Epithelial cell of esophagus (primary cell): ENCODE data around the gene PODXL2.
A peak's percentile ranks its signal among the peaks of the same experiment; 100 is the strongest.

Experiments
- DNase-seq: peaks from one replicate; pipeline ENCODE4 v3.0.0; 2010; ENCODE audit warnings: low read depth
- H3K4me3 ChIP-seq: 2 replicates; pipeline ENCODE4 v1.5.1; 2011; ENCODE audit warnings: mild to moderate bottlenecking, low read length, control low read depth
- TF ChIP-seq, protein P1 (sequence below): IDR thresholded peaks from 2 replicates; pipeline ENCODE4 v1.5.1; 2011; ENCODE audit warnings: low read depth, mild to moderate bottlenecking, low read length, control low read depth, inconsistent platforms; ENCODE audit not compliant: insufficient read depth; ENCODE audit errors: missing control alignments

PODXL2 gene

DNA sequence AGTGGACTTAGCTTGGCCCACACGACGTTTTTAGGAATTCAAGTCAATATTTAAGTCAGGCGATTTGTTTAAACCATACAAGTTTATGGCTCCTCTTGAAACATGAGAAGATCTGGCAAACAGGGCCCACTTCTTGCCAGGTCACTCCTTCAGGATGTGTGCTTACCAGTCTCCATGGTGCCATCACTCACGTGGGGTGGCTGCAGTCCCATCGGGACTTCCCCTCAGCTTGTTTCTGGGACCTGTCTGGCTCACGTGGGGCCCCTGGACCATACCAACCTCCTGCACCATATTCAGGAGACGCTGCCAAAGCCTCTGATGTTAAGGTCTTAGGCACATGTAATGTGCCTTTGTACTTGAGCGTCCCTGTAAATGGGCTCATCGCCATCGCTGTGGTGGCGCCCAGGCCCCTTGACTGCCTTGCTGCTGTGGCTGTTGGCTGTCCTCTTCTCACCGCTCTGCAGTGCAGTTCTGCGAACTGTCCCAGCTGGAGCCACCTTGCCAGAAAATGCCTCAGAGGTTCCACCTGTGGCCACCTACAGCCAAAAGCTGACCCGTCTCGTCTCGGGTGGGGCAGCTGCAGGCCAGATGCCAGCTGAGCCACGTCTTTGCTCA is 21.9 kb upstream of the PODXL2 start:
- TF ChIP-seq, protein P1, sequence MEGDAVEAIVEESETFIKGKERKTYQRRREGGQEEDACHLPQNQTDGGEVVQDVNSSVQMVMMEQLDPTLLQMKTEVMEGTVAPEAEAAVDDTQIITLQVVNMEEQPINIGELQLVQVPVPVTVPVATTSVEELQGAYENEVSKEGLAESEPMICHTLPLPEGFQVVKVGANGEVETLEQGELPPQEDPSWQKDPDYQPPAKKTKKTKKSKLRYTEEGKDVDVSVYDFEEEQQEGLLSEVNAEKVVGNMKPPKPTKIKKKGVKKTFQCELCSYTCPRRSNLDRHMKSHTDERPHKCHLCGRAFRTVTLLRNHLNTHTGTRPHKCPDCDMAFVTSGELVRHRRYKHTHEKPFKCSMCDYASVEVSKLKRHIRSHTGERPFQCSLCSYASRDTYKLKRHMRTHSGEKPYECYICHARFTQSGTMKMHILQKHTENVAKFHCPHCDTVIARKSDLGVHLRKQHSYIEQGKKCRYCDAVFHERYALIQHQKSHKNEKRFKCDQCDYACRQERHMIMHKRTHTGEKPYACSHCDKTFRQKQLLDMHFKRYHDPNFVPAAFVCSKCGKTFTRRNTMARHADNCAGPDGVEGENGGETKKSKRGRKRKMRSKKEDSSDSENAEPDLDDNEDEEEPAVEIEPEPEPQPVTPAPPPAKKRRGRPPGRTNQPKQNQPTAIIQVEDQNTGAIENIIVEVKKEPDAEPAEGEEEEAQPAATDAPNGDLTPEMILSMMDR: no peak
- DNase-seq: no peak
- no peak overlapping the region for H3K4me3 ChIP-seq

DNA sequence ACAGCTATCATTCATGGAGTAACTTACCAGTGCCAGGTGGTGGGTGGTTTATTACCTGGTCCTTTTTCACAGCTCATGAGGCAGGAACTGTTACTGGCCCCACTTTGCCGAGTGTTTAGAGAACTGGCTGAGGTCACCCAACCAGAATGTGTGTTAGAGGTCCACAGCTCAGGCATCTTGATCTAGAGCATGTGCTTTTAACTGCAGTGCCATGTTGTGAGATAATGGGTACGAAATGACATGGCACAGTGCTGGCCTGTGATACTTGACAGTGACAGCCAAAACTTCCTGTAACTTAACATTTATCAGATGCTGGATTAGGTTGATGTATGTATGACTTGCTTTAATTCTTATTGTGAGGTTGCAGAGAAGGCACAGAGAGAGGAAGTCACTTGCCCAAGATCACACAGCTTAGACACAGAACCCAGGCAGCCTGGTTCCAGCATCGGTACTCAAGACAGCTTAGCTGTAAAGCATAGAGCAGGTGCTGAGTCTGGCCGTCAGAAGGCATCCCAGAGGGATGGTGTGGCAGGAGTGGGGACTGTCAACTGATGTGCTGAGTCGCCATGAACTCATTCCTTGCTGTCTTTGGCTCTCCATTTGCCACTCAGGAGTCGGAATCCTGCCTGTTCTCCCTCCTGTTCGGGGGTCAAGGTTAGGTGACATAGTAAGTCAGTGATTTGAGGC is 21.2 kb upstream of the PODXL2 start:
- DNase-seq: no peak
- no peak overlapping the region for H3K4me3 ChIP-seq
- TF ChIP-seq, protein P1: no peak

DNA sequence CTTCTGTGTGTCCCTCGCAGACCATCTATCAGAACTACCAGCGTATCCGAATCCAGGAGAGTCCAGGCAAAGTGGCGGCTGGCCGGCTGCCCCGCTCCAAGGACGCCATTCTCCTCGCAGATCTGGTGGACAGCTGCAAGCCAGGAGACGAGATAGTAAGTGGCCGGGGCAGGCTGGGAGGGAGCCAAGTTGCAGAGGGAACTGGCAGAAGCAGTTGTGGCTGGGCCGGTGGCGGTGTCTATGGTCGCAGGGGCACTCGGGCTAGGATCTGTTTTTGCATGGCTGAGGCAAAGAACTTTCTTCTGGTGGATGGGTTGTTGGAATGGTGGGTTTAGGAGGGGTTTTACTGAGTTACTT is 20.6 kb upstream of the PODXL2 start:
- TF ChIP-seq, protein P1: no peak
- DNase-seq: no peak
- no peak overlapping the region for H3K4me3 ChIP-seq

DNA sequence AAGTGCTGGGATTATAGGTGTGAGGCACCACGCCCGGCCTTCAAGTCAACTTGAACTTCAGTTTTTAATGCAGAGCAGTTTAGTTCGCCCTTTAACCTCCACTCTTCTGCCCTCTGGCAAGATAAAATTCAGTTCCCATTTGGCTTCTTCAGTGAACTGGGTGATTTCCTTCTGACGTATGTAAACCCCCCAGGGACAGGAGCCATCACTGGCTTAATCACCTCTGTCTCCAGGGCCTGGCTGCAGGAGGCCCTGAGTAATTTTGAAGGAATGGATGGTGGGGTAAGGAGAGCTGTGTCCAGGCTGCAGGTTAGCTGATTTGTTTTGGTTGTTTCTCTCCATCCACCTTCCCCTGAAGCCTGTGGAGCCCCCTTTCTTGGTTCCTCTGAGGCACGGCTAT is 18.9 kb upstream of the PODXL2 start:
- TF ChIP-seq, protein P1: no peak
- peak; percentile 27 for DNase-seq
- no peak overlapping the region for H3K4me3 ChIP-seq

DNA sequence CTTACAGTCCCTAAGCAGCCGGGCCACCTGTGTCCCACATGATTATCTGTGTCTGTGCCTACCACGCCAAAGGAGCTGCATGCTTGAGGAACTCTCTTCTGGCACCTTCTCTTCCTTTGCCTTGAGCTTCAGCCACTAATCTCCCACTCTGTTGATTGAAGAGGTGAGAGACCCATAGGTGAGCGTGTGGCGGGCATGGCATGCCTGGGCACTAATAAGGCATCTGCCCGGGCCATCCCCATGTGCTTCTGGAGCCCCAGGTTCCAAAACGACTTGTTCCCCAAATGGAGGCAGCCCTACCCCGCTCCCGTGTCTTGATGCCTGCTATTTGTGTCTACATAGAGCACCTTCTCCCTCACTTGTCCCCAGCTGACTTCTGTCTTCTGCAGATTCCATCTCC is 17.7 kb upstream of the PODXL2 start:
- H3K4me3 ChIP-seq: no peak overlapping the region
- TF ChIP-seq, protein P1: no peak
- no peak for DNase-seq

DNA sequence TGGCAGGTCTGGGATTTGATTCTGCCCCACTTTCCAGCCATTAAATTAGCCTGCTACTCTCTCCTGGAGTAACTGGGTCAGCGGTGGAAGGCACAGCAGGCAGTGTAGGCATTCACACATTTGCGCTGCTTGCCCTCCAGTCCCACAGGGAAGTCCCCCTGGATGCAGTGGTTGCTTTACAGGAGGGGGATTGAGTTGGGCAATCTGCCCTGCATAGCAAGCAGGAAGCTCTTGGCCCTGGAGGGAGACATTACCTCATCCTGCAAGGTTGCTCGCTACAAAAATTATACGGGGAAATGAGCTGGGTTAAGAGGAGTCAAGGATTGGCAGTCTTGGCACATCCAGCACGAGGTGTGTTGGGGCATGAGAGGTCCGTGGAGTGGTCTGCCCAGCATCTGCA is 16.0 kb upstream of the PODXL2 start:
- H3K4me3 ChIP-seq: no peak overlapping the region
- DNase-seq: peak; percentile 50
- TF ChIP-seq, protein P1: no peak

DNA sequence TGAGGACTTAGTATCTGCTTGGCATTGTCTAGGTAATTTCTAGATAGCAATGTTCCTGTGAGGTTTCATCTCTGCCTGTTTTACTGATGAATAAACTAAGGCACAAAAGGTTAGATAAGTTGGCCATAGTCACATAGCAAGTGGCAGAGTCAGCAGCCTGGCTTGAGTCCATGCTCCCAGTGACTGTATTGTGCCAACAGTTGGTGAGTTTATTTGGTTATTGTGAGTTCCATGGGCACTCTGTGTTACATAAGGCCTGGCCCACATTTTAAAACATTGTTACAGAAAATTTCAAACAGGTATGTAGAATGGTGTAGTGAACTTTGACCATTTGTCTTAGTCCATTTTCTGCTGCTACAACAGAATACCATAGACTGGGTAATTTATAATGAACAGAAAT is 15.6 kb upstream of the PODXL2 start:
- TF ChIP-seq, protein P1: no peak
- no peak for DNase-seq
- H3K4me3 ChIP-seq: no peak overlapping the region
